GM23338 (cell line): ENCODE data around the gene RICTOR.

Experiments used
- CTCF ChIP-seq, 2 experiments: fragments of 200-600 bp in 1 of 2; sonication (generic) in 1 of 2; conservative IDR thresholded peaks; 2 replicates each; pipeline versions ENCODE4 v1.5.1 to v1.6.1; 2016 to 2017; ENCODE audit warnings: antibody characterized with exemption in 2 of 2, low read depth in 2 of 2, mild to moderate bottlenecking in 2 of 2, moderate library complexity in 1 of 2
- EZH2 ChIP-seq: fragments of 200-600 bp; sonication (generic); IDR thresholded peaks from one replicate; pipeline ENCODE4 v1.8.0; 2017; ENCODE audit warnings: antibody characterized with exemption, mild to moderate bottlenecking, low read depth; ENCODE audit not compliant: unreplicated experiment
- POLR2AphosphoS5 ChIP-seq: IDR thresholded peaks from 2 replicates; pipeline ENCODE4 v1.6.1; 2016; ENCODE audit warnings: antibody characterized with exemption, low read depth
- REST ChIP-seq: IDR thresholded peaks from one replicate; pipeline ENCODE4 v1.6.1; 2018; ENCODE audit warnings: antibody characterized with exemption; ENCODE audit not compliant: unreplicated experiment
- ZNF114 ChIP-seq: fragments of 250-450 bp; sonication (Bioruptor Pico); IDR thresholded peaks from 2 replicates; pipeline ENCODE4 v1.5.0; 2020; ENCODE audit warnings: mild to moderate bottlenecking, moderate library complexity
- ZNF331 ChIP-seq: fragments of 250-450 bp; sonication (Bioruptor Pico); IDR thresholded peaks from 2 replicates; pipeline ENCODE4 v1.5.0; 2020; ENCODE audit warnings: low read depth, mild to moderate bottlenecking, moderate library complexity

DNA sequence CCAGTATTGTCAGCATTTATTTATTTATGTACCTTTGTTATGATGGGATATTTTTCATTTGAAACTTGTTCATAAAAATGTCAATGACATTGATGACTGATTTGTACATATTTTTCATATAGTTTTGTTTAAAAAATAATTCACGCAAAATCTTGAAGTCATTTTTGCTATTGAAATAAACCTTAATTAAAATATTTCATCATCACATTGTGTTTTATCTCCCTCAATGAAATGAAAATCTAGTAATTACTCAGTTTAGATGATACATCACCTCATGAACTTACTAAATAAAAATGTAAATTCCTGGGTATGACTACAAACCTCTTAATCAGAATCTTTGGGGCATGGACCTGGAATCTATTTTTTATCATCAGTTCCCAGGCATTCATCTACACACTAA, 138.8 kb downstream of the RICTOR start:
- TF ChIP-seq CTCF (conservative IDR thresholded peaks at IDR 0.05; ENCODE audit: low read depth in 2 of 2) = no peak
- no peak for TF ChIP-seq EZH2
- TF ChIP-seq REST = no peak
- TF ChIP-seq ZNF331 (CRISPR knock-in tag) = no peak
- no peak for TF ChIP-seq POLR2AphosphoS5
- no peak for TF ChIP-seq ZNF114 (CRISPR knock-in tag)
